HG02870 (cell line): Measurements from ENCODE around the gene LRFN3.
"Not testable (repeated sequence)": the region's sequence is repeated elsewhere in the genome, so short reads cannot be mapped to it uniquely, and the experiment has no call there.

Source experiments
- ATAC-seq: cut with Tn5 transposase; IDR thresholded peaks from one replicate; pipeline ENCODE4 v1.9.1; 2021; ENCODE audit warnings: mild to moderate bottlenecking, moderate library complexity; ENCODE audit not compliant: unreplicated experiment

Gene LRFN3

DNA sequence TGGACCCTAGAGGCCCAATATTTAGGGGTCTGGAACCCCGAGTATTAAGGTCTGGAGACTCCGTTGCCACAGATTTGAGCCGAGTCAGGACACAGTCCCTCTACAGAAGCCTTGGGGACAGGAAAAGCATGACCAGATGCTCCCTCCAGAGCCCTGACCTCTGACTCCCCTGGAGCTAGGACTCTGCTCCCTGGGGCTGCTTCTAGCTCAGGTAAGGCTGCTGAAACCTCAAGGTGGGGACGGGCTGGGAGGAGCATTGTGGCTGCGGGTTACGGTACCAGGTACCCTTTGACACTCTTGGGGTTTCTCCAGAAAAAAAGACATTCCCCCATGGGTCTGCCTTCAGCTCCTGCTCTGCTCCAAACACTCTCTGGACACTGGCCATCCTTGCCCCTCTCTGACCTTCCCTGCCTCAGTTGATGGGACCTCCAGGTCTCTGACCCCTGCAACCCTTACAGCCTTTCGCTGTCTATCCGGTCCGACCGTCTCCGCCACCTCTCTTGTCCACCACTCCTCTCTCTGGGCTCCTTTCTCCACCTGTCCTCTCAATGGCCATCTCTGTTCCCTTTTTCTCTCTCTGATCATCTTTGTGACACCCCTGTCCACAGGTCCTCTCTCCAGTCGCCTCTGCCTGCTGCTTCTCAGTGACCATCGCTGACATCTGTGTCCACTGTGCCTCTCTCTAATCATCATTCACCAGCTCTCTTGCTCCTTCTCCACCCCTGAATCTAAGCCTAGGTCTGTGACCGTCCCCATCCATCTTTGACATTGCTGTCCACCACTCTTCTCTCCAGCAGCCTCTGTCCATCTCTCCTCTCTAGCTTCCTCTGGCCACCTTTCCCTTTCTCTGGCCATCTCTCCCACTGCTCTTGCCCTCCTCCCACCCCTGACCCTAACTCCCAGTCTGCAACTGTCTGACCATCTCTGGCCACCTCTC, 1.4 kb downstream of the LRFN3 start:
- no peak for ATAC-seq

GRCh38 chr19:35938282-35939224, 2.4 kb downstream of the LRFN3 start:
- no peak for ATAC-seq

GRCh38 chr19:35939307-35940077, 3.3 kb downstream of the LRFN3 start:
- no peak for ATAC-seq

- ATAC-seq = no peak
These were observed 4.1 kb downstream of the LRFN3 start for GRCh38 chr19:35940078-35940775.

- no peak for ATAC-seq
These were observed 4.7 kb downstream of the LRFN3 start for GRCh38 chr19:35940839-35941238.

DNA sequence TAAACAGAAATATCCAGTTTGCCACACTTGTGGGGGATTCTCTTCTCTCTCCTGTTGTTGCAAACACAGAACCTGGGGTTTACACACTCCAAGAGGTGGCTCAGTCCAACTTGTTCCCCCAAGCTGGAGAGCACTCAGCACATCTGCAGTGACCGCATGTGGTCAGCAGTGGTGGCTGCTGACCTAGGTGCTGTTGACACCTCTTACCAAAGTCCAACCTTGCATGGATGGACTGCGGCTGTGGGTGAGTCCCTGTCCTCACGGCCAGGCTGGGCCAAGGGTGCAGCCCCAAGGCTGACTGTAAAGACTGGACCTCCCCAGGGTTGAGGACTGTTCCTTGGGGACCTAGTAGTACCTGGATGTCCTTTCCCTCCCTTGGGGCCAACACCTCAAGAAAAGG, 6.1 kb downstream of the LRFN3 start:
- no peak for ATAC-seq

- ATAC-seq = no peak
These were observed 7.4 kb downstream of the LRFN3 start for GRCh38 chr19:35943321-35944301.

DNA sequence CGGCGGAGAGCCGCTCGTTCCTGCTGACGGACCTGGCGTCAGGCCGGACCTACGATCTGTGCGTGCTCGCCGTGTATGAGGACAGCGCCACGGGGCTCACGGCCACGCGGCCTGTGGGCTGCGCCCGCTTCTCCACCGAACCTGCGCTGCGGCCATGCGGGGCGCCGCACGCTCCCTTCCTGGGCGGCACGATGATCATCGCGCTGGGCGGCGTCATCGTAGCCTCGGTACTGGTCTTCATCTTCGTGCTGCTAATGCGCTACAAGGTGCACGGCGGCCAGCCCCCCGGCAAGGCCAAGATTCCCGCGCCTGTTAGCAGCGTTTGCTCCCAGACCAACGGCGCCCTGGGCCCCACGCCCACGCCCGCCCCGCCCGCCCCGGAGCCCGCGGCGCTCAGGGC, 8.4 kb downstream of the LRFN3 start:
- no peak for ATAC-seq

DNA sequence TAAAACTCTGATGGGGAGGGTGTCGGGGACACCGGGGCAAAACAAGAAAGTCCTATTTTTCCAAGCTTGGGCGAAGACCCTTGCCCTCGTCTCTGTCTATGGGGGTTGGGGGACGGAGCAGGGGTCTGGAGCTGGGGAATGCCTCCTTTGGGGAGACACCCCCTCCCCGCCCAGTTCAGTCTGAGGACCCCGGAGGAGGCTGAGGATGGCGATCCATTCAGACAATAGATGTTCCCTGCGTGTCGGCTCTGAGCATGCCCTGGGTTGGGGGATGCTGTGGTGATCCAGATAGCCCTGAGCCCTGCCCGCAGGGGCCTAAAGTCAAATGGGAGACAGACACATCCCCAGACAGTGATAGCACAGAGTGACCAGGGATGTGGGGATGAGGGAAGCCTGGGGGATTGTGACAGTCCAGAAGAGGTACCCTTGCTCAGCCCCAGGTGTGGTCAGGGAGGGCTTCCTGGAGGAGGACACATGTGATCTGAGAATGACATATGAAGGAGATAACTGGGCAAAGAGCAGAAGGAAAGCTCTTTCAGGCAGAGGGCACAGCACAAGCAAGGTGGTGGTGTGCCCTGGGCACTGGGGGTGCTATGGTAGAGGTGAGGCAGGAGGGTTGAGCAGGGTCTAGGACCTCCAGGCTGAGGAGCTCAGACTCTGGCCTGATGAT, 9.1 kb downstream of the LRFN3 start:
- ATAC-seq = no peak

- ATAC-seq = no peak
These were observed 10.0 kb downstream of the LRFN3 start for GRCh38 chr19:35946203-35946602.

GRCh38 chr19:35949131-35949530, 13.0 kb downstream of the LRFN3 start:
- no peak for ATAC-seq

DNA sequence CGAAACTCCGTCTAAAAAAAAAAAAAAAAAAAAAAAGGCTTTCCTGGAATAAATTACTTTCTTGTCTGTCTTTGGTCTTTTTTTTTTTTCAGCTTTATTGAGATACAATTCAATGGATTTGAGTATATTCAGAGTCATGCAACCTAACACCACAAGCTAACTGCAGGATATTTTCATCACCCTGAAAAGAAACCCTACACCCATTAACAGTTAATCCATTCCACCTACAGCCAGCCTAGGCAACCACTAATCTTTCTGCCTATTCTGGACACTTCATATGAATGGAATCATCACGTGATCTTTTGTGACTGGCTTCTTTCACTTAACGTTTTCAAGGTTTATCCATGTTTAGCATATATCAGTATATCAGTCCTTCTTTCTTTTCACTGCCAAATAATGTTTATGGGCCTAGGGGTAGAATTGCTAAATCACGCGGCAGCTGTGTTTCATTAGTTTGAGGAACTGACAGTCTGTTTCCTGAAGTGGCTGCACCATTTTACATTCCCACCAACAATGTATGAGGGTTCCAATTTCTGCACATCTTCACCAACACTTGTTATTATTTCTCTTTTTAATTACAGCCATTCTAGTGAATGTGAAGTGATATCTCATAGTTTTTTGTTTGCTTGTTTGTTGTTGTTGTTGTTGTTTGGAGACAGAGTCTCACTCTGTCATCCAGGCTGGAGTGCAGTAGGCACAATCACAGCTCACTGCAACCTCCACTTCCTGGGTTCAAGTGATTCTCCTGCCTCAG, 19.9 kb downstream of the LRFN3 start:
- no peak for ATAC-seq

DNA sequence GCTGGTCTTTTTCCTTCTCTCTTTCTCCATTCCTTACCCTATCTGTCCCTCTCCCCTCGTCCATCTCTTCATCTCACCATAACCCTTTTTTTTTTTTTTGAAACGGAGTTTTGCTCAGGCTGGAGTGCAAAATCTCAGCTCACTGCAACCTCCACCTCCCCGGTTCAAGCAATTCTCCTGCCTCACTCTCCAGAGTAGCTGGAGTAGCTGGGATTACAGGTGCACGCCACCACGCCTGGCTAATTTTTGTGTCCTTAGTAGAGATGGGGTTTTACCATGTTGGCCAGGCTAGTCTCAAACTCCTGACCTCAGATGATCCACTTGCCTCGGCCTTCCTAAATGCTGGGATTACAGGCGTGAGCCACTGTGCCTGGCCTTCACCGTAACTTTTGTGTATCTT, 21.2 kb downstream of the LRFN3 start:
- ATAC-seq = not testable (repeated sequence)

- ATAC-seq = no peak
These were observed 22.5 kb downstream of the LRFN3 start for GRCh38 chr19:35958660-35959039.

DNA sequence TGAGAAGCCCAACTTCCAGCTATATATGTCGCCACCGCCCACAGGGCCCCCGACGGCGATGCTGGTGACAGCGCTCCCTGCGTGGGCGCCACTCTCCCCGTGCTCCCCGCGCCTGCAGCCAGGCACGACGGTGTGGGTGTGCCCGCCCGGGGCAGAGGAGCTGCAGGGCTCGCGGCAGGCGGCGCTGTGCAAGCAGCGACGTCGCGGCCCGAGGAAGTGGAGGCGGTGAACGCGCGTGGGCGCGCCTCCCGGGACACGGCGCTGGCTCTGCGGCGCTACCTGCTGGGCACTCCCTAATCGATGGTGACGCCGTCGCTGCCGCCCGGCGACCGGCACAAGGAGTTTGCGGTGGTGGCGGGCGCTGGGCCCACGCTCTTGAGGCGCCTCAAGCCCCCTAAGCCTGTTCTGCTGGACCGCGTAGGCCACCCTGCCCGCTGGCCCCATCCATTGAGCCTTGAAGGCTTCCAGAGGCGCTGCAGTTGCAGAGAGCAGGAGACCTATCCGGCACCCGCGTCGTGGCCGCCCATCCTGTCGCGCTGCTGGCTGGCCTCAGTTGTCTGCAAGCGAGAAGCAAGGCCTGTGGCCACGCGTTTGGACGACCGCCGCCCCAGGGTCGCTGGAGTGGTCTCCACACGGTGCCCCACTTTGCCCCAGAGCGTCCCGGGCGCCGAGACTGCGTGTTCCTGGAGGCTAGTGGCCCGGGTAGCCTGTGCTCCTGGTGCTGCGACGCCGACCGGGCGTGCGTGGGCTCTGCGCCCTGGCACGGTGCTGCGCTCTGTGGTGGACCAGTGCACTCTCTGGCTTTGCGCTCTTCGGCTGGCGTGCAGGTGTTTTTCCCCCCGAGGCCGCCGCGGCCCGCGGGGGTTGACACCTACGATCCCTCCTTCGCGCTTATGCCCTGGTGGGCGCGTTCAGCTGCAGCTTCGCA, 23.1 kb downstream of the LRFN3 start:
- no peak for ATAC-seq

GRCh38 chr19:35959968-35960320, 23.8 kb downstream of the LRFN3 start:
- no peak for ATAC-seq

DNA sequence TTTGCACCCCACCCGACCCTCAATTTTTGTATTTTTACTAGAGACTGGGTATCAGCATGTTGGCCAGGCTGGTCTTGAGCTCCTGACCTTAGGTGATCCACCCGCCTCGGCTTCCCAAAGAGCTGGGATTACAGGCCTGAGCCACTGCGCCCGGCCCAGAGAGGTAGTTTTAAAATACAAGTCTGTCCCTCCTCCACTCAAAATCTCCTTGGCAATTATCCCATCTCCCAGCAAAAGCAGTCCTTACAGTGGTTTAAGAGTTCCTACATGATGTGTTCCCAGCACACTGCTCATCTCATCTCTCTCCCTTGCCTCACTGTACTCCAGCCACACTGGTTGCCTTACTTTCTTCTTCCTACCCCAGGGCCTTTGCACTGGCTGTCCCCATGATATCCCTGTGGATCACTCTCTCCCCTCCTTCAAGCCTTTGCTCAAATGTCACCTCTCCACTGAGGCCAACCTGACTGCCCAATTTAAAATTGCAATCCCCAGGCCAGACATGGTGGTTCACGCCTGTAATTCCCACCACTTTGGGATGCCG, 24.3 kb downstream of the LRFN3 start:
- no peak for ATAC-seq
